ENCODE measurements around the gene AGAP1.

The AGAP1 gene

DNA sequence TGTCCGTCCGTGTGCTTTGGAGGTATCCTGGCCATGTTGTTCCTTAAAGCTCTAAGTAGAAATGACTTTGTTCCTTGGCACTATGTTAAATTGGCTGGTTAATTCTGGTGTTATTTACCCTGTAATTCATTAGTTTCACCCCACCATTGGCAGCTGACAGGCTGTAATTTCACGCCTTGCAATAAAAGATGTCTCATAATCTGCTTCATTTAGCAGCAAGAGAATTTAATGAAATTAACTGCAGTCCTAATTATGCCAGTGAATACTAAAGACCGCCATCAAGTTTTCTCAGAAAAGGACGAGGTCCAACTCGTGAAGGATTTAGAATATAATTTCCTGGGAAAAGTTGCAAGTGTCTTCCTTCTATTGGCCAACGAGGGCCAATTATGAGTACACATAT, 355.1 kb downstream of the AGAP1 start:
- no peak overlapping the region for H3K27ac ChIP-seq
- TF ChIP-seq, protein P1, sequence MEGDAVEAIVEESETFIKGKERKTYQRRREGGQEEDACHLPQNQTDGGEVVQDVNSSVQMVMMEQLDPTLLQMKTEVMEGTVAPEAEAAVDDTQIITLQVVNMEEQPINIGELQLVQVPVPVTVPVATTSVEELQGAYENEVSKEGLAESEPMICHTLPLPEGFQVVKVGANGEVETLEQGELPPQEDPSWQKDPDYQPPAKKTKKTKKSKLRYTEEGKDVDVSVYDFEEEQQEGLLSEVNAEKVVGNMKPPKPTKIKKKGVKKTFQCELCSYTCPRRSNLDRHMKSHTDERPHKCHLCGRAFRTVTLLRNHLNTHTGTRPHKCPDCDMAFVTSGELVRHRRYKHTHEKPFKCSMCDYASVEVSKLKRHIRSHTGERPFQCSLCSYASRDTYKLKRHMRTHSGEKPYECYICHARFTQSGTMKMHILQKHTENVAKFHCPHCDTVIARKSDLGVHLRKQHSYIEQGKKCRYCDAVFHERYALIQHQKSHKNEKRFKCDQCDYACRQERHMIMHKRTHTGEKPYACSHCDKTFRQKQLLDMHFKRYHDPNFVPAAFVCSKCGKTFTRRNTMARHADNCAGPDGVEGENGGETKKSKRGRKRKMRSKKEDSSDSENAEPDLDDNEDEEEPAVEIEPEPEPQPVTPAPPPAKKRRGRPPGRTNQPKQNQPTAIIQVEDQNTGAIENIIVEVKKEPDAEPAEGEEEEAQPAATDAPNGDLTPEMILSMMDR (conservative IDR thresholded peaks at IDR 0.05): no peak

DNA sequence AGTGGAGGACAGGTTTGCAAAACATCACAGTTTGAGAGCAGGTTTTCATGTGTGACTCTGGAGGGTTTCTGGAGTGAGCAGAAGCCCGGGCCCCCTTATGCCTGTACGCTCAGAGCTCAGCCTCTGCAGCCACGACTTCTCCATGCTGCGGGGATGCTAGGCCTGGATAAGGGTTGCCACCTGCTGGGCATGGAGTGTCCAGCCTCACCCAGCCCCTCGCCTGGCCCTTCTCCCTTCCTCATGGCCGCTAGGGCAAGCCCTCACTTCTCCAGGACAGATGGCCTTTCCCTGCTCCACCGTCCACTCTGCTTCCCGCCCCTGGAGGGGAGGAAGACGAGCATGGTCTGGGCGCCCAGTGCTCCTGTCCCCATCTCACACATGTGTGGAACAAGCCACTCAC, 355.6 kb downstream of the AGAP1 start:
- TF ChIP-seq, protein P1 (conservative IDR thresholded peaks at IDR 0.05): no peak
- H3K27ac ChIP-seq: no peak overlapping the region

DNA sequence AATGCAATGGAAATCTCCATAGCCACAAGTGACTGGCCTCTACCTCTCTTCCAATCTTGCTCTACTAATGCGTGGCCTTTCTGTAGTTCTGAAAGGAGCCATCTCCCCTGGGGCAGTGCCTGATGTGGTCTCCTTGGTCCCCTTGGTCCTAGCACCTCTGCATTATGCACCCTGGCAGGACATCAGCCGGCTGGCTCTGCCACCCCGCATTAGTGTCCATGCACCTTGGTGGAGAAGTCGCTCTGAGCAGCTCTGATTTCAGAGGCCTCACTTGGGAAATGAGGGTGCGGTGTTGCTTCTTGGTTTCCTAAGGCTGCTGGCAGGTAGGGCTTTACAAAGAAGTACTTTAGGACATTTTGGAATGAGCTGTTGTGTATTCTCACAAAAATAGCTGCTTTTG, 356.4 kb downstream of the AGAP1 start:
- no peak overlapping the region for H3K27ac ChIP-seq
- TF ChIP-seq, protein P1 (conservative IDR thresholded peaks at IDR 0.05): no peak

DNA sequence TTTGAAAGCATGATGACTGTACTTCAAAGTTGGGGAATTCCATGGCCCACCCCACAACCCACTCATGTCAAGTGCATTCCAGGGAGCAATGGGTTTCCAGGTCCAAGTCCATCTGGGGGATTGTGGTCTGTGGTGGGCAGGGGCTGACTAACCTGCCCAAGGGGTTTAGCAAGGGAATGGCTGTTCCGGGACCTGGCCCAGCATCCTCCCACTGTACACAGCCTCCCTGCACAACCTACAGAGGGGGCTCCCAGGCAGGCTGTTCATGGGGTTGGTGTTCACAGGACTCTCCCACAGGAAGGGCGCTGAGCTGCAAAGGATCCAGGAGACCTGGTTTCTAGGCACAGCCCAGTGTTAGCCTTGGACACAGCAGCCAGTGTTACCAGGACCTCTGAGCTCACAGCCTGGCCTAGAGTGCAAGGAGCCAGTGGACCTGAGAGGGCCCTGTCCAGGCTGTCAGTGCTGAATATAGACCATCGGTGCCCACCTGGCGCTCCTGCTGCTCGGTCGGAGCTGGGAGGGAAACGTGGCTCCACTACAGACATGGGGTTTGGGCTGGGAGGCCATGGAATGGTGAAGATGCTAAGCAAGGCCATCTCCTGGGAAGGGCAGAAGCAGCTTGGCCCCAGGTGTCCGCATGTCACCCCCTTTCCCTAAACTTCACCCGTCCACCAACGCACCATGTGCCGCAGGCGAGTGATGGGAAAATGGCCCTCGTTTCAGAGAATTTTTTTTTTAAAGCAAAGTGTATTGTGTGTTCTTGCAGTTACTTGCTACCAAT, 357.1 kb downstream of the AGAP1 start:
- TF ChIP-seq, protein P1 (conservative IDR thresholded peaks at IDR 0.05): no peak
- H3K27ac ChIP-seq: no peak overlapping the region

DNA sequence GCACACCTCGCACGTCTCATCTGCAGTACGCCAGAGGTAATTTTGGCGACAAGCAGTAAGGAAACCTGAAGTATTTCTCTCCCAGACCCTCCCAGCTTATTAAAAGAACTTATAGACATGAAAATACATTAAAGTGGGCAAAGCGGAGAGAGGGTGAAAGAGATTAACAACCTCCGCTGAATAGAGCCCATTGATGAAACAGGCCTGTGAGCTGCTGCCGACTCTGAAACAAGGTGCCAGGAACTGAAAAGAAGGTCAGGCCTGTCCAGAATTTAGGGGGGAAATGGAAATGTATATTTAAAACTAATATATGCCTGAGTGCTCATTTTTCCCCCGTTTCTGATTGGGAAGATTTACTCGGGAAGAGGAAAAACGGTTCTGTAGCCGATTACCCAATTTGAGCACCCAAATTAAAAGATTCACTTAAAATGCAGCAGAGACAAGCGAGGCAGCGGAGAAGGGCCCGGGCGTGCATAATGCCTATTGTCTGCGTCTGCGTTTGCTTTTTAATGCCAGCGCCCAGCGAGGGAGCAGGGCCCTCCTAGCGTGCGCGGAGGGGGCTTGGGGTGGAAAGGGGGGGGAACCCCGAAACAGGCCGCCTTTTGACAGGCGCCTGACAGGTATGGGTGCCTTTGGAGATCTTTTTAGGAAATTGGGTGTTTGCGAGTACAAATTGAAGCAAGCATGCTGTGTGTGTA, 358.1 kb downstream of the AGAP1 start:
- TF ChIP-seq, protein P1 (conservative IDR thresholded peaks at IDR 0.05): no peak
- H3K27ac ChIP-seq: no peak overlapping the region

DNA sequence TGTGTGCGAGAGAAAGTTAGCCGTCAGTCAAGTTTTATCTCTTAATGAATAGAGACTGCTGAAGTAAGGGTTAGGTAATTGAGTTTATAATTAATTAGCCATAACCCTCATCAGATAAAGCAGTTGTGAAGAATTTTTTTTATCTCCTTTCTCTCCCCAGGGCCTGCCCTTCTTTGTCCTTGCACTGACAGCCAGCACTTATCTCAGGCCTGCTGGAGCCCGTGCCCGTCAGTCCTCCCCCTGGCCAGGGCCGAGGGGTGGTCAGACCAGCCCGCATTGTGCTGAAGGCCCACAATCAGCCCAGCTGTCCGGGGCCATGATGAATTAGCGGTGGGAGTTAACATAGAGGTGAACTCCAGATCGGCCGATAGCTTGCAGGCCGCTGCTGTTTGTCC, 358.7 kb downstream of the AGAP1 start:
- TF ChIP-seq, protein P1 (conservative IDR thresholded peaks at IDR 0.05): no peak
- H3K27ac ChIP-seq: no peak overlapping the region

DNA sequence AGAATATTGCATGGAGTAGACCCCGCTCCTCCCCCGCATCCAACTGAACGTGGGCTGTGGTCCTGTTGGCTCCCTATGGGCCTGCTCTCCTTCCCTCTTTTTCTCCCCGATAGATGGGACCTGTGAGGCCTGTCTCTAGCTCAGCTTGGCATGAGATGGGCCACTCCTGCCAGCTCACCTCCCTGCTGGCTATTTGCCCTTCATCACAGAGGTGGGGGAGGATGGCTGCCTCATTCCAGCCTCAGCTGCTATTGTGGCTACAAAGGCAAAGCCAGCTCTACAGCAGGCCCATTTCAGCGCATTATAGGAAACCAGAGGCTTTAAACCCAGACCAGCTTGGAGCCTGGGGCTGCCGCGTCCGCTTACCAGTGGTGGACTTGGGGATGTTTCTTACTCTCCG, 360.4 kb downstream of the AGAP1 start:
- H3K27ac ChIP-seq: no peak overlapping the region
- TF ChIP-seq, protein P1 (conservative IDR thresholded peaks at IDR 0.05): no peak

Measured in VCaP (cell line).